DMS153 (cell line): ENCODE data around the gene PAK3.

Experiments used
- DNase-seq: peaks from one replicate; lab custom pipeline; 2025; lab: John Stamatoyannopoulos, UW

PAK3 gene

DNA sequence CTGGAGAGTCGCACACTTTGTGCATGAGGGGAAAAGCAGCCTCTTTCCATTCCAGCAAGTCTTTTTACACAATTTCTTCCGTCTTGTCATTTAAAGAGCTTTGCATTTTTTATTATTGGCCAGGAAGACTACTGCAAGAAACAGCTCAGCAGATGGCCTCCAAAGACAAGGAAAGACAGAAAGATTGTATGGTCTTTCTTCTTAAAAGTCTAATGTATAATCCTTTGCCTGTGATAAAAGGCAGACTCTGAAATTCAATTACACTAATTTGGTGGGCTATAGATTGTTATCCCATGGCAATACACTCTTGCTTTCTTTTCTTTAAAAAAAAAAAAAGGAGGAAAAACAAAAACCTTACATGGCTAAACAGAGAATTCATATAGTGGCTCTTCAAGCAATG is 168.4 kb downstream of the PAK3 start:
- DNase-seq: no peak

DNA sequence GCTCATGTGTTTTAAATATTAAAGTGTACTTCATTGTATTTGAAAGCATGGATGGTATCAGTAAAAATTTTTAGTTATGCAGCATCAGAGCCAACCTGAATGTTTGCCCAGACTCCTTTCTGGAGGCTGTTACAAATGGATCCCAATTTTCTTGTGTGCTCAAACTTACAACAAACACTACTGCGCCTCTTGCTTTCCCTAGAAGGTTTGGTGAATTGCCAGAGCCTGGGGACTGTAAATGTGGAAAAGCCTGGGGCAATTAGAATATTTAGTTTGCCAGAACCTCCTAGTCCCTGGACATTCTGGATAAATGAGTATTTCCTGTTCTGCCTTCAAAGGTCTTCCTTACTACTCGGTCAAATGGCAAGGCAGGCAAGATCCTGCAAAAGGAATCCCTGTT is 169.5 kb downstream of the PAK3 start:
- no peak for DNase-seq

- DNase-seq: no peak
Measured at GRCh38 chrX:111268506-111268905, 172.5 kb downstream of the PAK3 start.

- no peak for DNase-seq
Measured at GRCh38 chrX:111270339-111270738, 174.3 kb downstream of the PAK3 start, which contains the start of gene CAPN6. Gene CAPN6, minus strand, starts transcription at chrX:111270483. Its CDS starts 6,547 bp downstream, at chrX:111263936.
